Measurements from ENCODE around the gene ZNF337. TPM values are rescaled to one million over a fixed set of nuclear protein-coding genes. Genes with fewer than 3 reads are reported as not detected.

ZNF337 gene
- total RNA-seq, 1 experiment from 2014 or later = 11.4 TPM

GRCh38 chr20:25730862-25731261, 34.2 kb upstream of the ZNF337 start:
- no peak overlapping the region for H3K4me3 ChIP-seq (replicated peaks in 1 of 2; ENCODE audit: low read depth in 1 of 2, low read length in 2 of 2)
- RAD21 ChIA-PET (ENCODE audit: low non-redundant PET in 1 of 2, low total read pairs in 2 of 2, uncharacterized antibody in 2 of 2, unreplicated experiment in 2 of 2) = no interaction called here
- CTCF ChIA-PET = no interaction called here
- TF ChIP-seq POLR2A (IDR thresholded peaks at IDR 0.05; ENCODE audit: borderline replicate concordance, extremely low read depth, insufficient read depth, insufficient read length) = no peak
- TF ChIP-seq CBX3 (IDR thresholded peaks at IDR 0.05; ENCODE audit: low read depth) = no peak
- TF ChIP-seq RAD21 (IDR thresholded peaks at IDR 0.05; ENCODE audit: low read depth) = no peak
- TF ChIP-seq ELF1 (IDR thresholded peaks at IDR 0.05; ENCODE audit: borderline replicate concordance, low read depth) = no peak
- TF ChIP-seq MAX (IDR thresholded peaks at IDR 0.05) = no peak
- H4K20me1 ChIP-seq (ENCODE audit: insufficient read depth) = no peaks in the 10 kb centered on the region
- intact Hi-C loops (cut with micrococcal nuclease) = no loop called here
- H3K4me2 ChIP-seq (ENCODE audit: low read length) = no peak overlapping the region
- BruUV-seq (replicated peaks) = no TSS peak
- DNase-seq (ENCODE audit: low read depth, low spot score) (no peak), ATAC-seq (no peak)
- H3K9me2 ChIP-seq (ENCODE audit: insufficient read depth) = no peaks in the 10 kb centered on the region
- H3K4me1 ChIP-seq (ENCODE audit: control insufficient read depth in 1 of 2, insufficient read depth in 2 of 2, low read length in 2 of 2) = no peaks in the 10 kb centered on the region
- no peaks in the 10 kb centered on the region for H3K36me3 ChIP-seq (ENCODE audit: control insufficient read depth in 1 of 2, insufficient read depth in 2 of 2, low read length in 2 of 2)
- no peak overlapping the region for H2AFZ ChIP-seq (ENCODE audit: low read depth, low read length, poor library complexity, severe bottlenecking)
- no peak overlapping the region for H3K27ac ChIP-seq (ENCODE audit: low read depth, low read length)
- H3K27me3 ChIP-seq (ENCODE audit: insufficient read depth, low read length) = no peaks in the 10 kb centered on the region
- no peaks in the 10 kb centered on the region for H3K79me2 ChIP-seq (ENCODE audit: insufficient read depth, low read length)
- H3K9ac ChIP-seq (ENCODE audit: low read length) = no peak overlapping the region
- POLR2A ChIA-PET = no interaction called here
- H3K9me3 ChIP-seq (ENCODE audit: control insufficient read depth in 1 of 2, insufficient read depth in 1 of 2, low read depth in 1 of 2, low read length in 2 of 2) = peaks cover 3 to 10% of the 10 kb centered on the region in 2 experiments; a peak in 2 of 4 replicates

DNA sequence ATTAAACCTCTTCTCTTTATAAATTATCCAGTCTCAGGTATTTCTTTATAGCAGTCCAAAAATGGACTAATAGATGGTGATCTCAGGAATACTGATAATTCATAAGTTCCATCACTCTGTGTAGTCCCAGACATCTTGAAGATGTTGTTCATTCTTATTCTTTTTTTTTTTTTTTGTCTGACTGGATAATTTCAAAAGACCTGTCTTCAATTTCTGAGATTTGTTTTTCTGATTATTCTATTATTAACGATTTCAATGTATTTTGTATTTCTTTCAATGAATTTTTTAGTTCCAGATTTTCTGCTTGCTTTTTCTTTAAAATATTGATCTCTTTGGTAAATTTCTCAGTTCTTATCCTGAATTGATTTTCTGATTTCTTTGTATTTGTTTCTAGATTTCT, 29.7 kb upstream of the ZNF337 start:
- no peak overlapping the region for H3K4me2 ChIP-seq (ENCODE audit: low read length)
- intact Hi-C loops (cut with micrococcal nuclease) = no loop called here
- ChIA-PET POLR2A (no interaction called here), RAD21 (ENCODE audit: low non-redundant PET in 1 of 2, low total read pairs in 2 of 2, uncharacterized antibody in 2 of 2, unreplicated experiment in 2 of 2) (no interaction called here), CTCF (no interaction called here)
- DNase-seq (ENCODE audit: low read depth, low spot score) = no peak
- H3K9me2 ChIP-seq (ENCODE audit: insufficient read depth) = no peaks in the 10 kb centered on the region
- H4K20me1 ChIP-seq (ENCODE audit: insufficient read depth) = no peaks in the 10 kb centered on the region
- no peaks in the 10 kb centered on the region for H3K4me1 ChIP-seq (ENCODE audit: control insufficient read depth in 1 of 2, insufficient read depth in 2 of 2, low read length in 2 of 2)
- H3K4me3 ChIP-seq (replicated peaks in 1 of 2; ENCODE audit: low read depth in 1 of 2, low read length in 2 of 2) = no peak overlapping the region
- TF ChIP-seq YY1 (IDR thresholded peaks at IDR 0.05; ENCODE audit: extremely low read depth, insufficient replicate concordance, low read depth, low read length) (no peak), RAD21 (IDR thresholded peaks at IDR 0.05; ENCODE audit: low read depth) (no peak), CBX3 (IDR thresholded peaks at IDR 0.05; ENCODE audit: low read depth) (no peak), ZFX (IDR thresholded peaks at IDR 0.05) (no peak), ZBTB33 (IDR thresholded peaks at IDR 0.05; ENCODE audit: extremely low read depth, insufficient replicate concordance, low read length) (no peak), JUND (IDR thresholded peaks at IDR 0.05) (no peak), EGR1 (IDR thresholded peaks at IDR 0.05; ENCODE audit: low read depth) (no peak), CEBPB (IDR thresholded peaks at IDR 0.05; ENCODE audit: low read depth) (no peak)
- no peaks in the 10 kb centered on the region for H3K79me2 ChIP-seq (ENCODE audit: insufficient read depth, low read length)
- no peak overlapping the region for H2AFZ ChIP-seq (ENCODE audit: low read depth, low read length, poor library complexity, severe bottlenecking)
- H3K27me3 ChIP-seq (ENCODE audit: insufficient read depth, low read length) = no peaks in the 10 kb centered on the region
- no peaks in the 10 kb centered on the region; a peak in 1 of 4 replicates for H3K36me3 ChIP-seq (ENCODE audit: control insufficient read depth in 1 of 2, insufficient read depth in 2 of 2, low read length in 2 of 2)
- no peak for ATAC-seq
- H3K9ac ChIP-seq (ENCODE audit: low read length) = no peak overlapping the region
- H3K27ac ChIP-seq (ENCODE audit: low read depth, low read length) = no peak overlapping the region
- H3K9me3 ChIP-seq (ENCODE audit: control insufficient read depth in 1 of 2, insufficient read depth in 1 of 2, low read depth in 1 of 2, low read length in 2 of 2) = peaks cover 5 to 10% of the 10 kb centered on the region in 2 experiments; a peak in 2 of 4 replicates
- BruUV-seq (replicated peaks) = no TSS peak
